Activated T-cell treated with anti-CD3 and anti-CD28 coated beads for 24 hours (primary cell): ENCODE results near the gene PAX3.

Source experiments
- DNase-seq: peaks from one replicate; pipeline ENCODE4 v3.0.0-alpha.2; 2020; ENCODE audit warnings: low read depth

The PAX3 gene

DNA sequence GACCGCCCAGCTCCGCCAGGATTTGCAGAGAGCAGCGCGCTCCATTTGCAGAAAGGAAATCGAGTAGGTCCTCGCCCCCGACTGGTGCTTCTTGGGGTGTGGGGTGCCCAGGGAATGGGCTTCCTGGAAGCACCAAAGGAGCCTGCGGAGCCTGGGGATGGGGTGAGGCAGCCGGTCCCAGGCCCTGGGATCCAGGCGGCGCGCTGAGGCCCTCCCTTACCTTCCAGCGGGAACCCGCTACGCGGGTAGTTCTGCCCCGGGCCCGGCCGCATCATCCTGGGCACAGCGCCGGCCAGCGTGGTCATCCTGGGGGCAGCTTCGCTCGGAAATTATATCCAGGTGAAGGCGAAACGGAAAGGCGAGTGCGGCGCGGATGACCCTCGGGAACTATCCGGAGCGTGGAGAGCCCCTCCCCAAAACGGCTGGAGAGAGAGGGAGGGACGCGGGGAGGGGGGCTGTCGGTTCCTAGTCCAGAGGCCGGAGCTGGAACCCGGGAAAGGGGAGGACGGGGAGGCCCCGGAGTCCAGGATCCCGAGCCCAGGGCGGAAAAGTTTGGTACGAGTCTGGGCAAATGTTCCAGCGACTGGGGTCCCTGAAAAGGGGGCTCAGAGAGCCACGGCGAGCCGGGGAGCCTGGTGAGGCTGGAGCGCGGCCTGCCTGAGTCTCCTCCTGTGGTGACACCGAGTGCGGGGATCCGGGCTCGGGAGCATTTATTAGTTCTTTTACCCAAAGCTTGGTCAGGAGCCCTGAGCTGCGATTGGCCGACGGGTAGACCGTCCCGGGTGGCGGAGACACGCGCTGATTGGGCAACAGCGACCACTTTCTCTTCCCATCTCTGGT lies at the start of gene PAX3:
PAX3 (minus strand) TSS at position 688 of the 840 bp plus-strand sequence; CDS start at position 305, 383 bp downstream.
- DNase-seq, result no peak

GRCh38 chr2:222341331-222341730 lies 42.5 kb upstream of the PAX3 start:
- no peak for DNase-seq

DNA sequence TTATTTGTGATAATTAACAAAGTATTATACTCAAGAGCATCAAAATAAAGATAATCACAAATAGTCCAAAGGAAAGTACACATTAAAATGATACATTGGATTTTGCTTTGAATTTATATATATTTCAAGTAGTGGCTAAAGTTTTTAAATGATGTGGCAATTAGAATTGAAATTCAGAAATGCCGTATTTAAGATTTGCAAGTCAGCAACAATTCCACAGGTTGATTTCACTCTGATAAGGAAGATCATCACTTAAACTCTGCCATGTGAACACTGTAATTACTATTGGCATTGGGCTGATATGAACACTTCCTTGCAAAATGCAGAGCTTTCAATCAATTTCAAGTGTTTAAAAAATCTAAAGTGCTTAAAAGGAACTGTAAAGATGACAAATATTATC lies 39.6 kb upstream of the PAX3 start:
- no peak for DNase-seq

GRCh38 chr2:222336931-222337330 lies 38.1 kb upstream of the PAX3 start:
- DNase-seq, result no peak

- DNase-seq, result no peak
These were observed 37.6 kb upstream of the PAX3 start for GRCh38 chr2:222336442-222336841.

DNA sequence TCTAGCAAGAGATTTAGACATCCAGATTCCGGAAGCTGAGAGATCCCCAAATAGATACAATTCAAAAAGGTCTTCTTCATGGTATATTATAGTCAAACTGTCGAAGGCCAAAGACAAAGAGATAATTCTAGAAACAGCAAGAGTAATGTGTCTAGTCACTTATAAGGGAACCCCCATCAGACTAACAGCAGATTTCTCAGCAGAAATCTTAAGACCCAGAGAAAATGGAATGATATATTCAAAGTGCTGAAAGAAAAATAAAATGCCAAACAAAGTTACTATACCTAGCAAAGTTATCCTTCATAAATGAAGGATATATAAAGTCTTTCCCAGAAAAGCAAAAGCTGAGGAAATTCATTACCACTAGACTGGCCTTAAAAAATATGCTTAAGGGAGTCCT lies 36.1 kb upstream of the PAX3 start:
- DNase-seq, result no peak

GRCh38 chr2:222333397-222333796 lies 34.6 kb upstream of the PAX3 start:
- DNase-seq, result no peak

DNA sequence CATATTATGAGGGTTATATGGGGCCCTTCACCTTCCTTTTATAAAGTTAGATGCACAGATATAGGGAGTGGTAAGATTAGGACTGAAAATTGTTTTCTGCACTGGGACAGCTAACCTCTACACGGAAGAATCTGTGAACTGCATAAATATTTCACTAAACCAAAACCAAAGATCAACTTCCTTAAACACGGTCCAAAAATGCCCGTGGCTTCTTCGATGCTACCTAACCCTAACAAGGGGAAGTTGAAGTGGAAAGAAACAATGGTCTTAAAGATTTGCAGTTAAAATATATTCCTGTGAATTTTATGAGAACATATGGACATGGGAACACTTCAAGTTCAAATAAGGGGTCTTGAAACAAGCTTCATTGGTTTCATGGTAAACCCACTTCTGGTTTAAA lies 33.3 kb upstream of the PAX3 start:
- no peak for DNase-seq

GRCh38 chr2:222330910-222331309 lies 32.1 kb upstream of the PAX3 start:
- DNase-seq, result no peak

GRCh38 chr2:222322236-222322635 lies 23.4 kb upstream of the PAX3 start:
- no peak for DNase-seq

GRCh38 chr2:222320436-222321395 lies 21.9 kb upstream of the PAX3 start:
- no peak for DNase-seq

DNA sequence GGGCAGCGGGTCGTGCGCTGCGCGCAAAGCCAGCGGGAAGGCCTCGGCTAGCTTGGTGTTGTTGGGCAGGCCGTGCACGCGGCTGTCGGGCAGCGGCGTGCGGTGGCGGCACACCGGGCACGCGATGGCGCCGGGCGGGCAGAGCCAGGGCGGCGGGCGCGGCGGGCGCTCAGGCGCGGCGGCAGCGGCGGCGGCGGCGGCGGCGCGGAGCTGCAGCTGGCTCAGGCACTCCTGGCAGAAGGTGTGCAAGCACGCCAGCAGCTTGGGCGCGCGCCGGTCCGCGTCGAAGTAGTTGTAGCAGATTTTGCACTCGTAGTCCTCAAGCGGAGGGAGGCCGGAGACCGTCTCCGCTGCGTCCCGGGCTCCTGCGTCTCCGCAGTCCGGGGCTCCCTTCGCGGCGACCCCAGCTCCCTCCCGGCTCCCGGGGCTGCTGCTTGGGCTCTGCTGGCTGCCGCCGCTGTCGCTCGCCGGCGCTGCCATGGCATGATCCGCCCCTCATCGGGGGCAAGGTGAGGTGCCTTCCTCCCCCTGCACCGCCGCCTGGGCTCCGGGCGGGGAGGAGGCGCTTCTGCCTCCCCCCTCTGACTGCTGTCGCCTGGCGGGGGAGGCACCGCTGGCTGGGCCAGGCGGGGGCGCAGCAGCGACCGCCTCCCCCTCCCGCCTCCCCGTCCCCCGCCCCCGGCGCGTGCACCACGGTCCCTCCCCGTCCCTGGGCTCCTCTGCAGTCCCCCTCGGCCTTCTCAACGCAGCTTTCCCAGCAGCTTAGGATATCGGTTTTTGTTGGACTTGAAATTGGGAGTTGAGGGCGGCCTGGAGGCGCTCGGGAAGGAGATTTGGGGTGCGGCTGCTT lies 21.0 kb upstream of the PAX3 start:
- no peak for DNase-seq

DNA sequence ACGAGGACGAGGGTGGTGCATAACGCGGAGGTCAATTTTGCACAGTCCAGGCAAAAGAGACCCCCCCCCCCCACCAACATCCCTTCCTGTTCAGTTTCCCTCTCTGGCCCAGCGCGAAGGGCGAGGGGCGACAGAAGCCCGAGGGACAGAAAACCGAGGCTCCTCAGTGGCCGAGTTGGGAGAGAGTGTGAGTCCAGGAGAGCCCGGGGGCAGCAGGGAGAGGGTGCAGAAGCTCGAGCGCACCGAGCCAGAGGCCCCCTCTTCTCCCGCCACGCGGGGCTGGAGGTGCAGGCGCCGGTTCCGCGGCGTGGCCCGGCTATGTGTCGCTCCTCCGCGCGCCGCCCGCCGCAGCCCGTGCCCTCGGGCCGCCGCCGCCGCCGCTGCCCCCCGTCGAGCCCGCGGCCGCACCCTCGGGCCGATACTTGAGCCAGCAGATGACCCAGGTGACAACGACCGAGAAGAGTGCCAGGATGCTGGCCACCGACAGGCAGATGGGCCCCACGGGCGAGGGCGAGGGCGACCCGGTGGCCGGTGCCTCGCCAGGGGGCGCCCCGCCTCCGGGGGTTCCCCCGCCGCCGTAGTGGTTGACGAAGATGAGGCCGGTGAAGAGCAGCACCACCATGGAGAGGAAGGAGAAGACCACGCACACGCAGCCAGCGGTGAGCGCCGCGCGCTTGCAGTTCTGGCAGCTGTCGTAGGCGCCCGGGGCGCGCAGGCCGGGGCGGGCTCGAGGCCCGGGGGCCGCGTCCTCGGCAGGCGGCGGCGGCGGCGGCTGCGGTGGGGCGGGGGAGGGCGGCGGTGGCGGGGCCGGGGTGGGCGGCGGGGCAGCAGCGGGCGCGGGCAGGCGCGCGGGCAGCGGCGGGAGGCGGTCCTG lies 20.2 kb upstream of the PAX3 start:
- DNase-seq, result no peak

DNA sequence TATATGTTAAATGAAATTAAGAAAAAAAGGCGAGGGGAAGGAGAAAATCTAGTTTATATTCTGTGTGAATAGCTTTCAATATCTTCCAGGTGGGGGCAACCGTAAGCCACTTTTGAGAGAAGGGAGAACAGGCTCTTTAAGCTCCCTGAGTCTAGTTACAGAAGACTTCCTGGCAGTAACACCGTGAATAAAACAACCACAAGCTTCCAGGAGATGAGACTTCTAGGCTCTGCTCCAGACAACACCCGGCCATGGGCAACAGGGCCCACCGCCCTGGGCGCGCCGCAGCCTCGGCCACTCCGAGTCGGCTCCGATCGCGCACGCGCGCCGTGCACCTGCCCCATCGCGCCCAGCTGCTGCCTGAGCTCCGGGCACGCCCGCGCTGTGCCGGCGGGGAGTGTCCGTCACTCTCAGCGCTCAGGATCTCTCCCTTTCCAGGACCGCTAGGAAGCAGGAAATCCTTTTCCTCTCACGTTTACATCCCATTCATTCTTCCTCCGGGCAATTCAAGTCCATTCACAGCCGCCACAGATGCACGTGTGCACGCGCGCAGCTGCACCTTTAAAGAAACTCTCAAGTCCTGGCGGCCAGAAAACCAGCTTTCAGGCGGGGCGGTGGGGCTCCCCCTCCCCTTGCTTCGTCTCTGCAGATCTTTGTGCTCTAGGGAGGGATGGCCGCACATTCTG lies 19.4 kb upstream of the PAX3 start:
- DNase-seq, result no peak

- no peak for DNase-seq
These were observed 16.8 kb upstream of the PAX3 start for GRCh38 chr2:222315443-222316121.

DNA sequence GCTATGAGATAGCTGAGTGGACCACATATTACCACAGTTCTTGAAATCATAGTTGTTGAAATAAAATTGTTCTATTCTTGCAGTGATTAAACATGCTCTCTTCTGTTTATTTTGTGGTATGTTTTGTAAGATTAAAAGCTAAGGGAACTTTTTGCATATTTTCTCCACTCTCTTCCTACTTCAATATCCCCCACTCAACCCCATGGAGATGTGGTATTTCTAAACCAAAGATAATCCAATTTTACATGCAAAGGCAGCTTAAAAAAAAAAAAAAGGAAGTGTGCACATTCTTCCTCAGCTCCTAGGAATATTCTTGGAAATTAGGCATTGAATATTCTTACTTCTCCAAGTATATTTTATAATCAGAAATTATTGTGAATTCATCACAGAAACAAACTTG lies 15.0 kb upstream of the PAX3 start:
- DNase-seq, result no peak

GRCh38 chr2:222311978-222312738 lies 13.4 kb upstream of the PAX3 start:
- no peak for DNase-seq

GRCh38 chr2:222311319-222311977 lies 12.7 kb upstream of the PAX3 start:
- no peak for DNase-seq
